Natural killer cell (primary cell): ENCODE results near the gene CACNA2D3. TPM values are rescaled to one million over a fixed set of nuclear protein-coding genes. Genes with fewer than 3 reads are reported as not detected.
"Not testable (repeated sequence)": the region's sequence is repeated elsewhere in the genome, so short reads cannot be mapped to it uniquely, and the experiment has no call there.

Experiments
- ATAC-seq, 3 donors: fragments of 150-1000 bp in 2 of 3; fragments of 200-7000 bp in 1 of 3; cut with Tn5 transposase; 1 replicate in 1 of 3; 2 replicates in 2 of 3; pipeline ENCODE4 v1.10.0; 2021; ENCODE audit warnings: mild to moderate bottlenecking in 2 of 3, moderate library complexity in 2 of 3
- DNase-seq, 2 donors: peaks; one replicate each; pipeline versions ENCODE4 v3.0.0 to v3.0.0-alpha.2; 2013 to 2021; ENCODE audit warnings: mixed read lengths in 1 of 2
- H3K27ac ChIP-seq: one replicate; pipeline ENCODE4 v1.5.1; 2013; ENCODE audit warnings: mild to moderate bottlenecking, low read length
- H3K27me3 ChIP-seq: one replicate; pipeline ENCODE4 v1.6.1; 2013; ENCODE audit warnings: low read length; ENCODE audit not compliant: control insufficient read depth, insufficient read depth
- H3K36me3 ChIP-seq: one replicate; pipeline ENCODE4 v1.6.1; 2013; ENCODE audit warnings: low read length; ENCODE audit not compliant: control insufficient read depth, insufficient read depth
- H3K4me1 ChIP-seq: one replicate; pipeline ENCODE4 v1.6.1; 2013; ENCODE audit warnings: low read length; ENCODE audit not compliant: control insufficient read depth, insufficient read depth
- H3K4me3 ChIP-seq: one replicate; pipeline ENCODE4 v1.5.1; 2013; ENCODE audit warnings: low read length
- H3K9me3 ChIP-seq: one replicate; pipeline ENCODE4 v1.6.1; 2013; ENCODE audit warnings: low read length; ENCODE audit not compliant: control insufficient read depth, insufficient read depth
- H3K27ac Mint-ChIP-seq, 2 donors: one replicate each; pipeline ENCODE4 v1.8.0; 2022; ENCODE audit warnings: mild to moderate bottlenecking in 2 of 2, mixed read lengths in 2 of 2, moderate library complexity in 1 of 2
- H3K27me3 Mint-ChIP-seq, 2 donors: one replicate each; pipeline ENCODE4 v1.8.0; 2022; ENCODE audit warnings: low read depth in 2 of 2, mixed read lengths in 2 of 2
- H3K36me3 Mint-ChIP-seq: one replicate; pipeline ENCODE4 v1.8.0; 2022; ENCODE audit warnings: mixed read lengths
- H3K4me1 Mint-ChIP-seq, 2 donors: one replicate each; pipeline ENCODE4 v1.8.0; 2022; ENCODE audit warnings: mixed read lengths in 2 of 2
- H3K4me3 Mint-ChIP-seq: one replicate; pipeline ENCODE4 v1.8.0; 2022; ENCODE audit warnings: mild to moderate bottlenecking, moderate library complexity, mixed read lengths
- H3K9me3 Mint-ChIP-seq, 2 donors: one replicate each; pipeline ENCODE4 v1.8.0; 2022; ENCODE audit warnings: mixed read lengths in 2 of 2
- WGBS: methylation state at CpG from one replicate; pipeline ENCODE4 v1.1.7; 2013; ENCODE audit warnings: missing lambda C conversion rate; ENCODE audit not compliant: insufficient coverage; 5-methylcytosine and 5-hydroxymethylcytosine counted together
- intact Hi-C: fragments of 100-400 bp; cut with micrococcal nuclease; formaldehyde crosslinking; loops from one replicate; pipeline ENCODE4 v1.14.2; 2022
- total RNA-seq, 4 donors: library from RNA; stranded (reverse); fragments of 120-200 nt in 1 of 4; gene quantifications; one replicate each; pipeline versions ENCODE4 v1.2.3 to v1.2.4, GENCODE V29; 2013 to 2022
- TF ChIP-seq, protein P1 (sequence below): fragments of 200-600 bp; IDR thresholded peaks from one replicate; pipeline ENCODE4 v1.8.0; 2022; ENCODE audit warnings: antibody characterized with exemption

The CACNA2D3 gene
- total RNA-seq, 3 donors from 2014 or later (not counting 1 experiment from before 2014, with no cell fraction given) = 0.49 TPM; not detected in 2

DNA sequence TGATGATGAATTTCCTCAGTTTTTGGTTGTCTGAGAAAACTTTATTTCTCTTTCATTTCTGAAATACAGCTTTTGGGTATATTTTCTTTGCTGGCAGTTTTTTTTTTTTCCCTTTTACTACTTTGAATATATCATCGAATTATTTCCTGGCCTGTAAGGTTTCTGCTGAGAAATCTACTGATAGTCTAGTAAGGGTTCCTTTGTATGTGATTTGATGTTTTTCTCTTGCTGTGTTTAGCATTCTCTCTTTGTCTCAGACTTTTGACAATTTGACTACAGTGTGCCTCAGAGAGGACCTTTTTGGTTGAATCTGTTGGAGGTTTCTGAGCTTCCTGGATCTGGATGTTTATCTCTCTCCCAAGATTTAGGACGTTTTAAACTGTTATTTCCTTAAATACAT is 336.0 kb downstream of the CACNA2D3 start:
- Mint-ChIP-seq H3K4me1 (no peaks in the 10 kb centered on the region), H3K27me3 (no peaks in the 10 kb centered on the region), H3K9me3 (peaks cover 13 to 17% of the 10 kb centered on the region in 2 donors), H3K36me3 (no peaks in the 10 kb centered on the region), H3K27ac (no peak overlapping the region), H3K4me3 (no peak overlapping the region)
- no peaks in the 10 kb centered on the region for H3K9me3 ChIP-seq
- ATAC-seq = no peak
- no peak overlapping the region for H3K27ac ChIP-seq
- no CpG with 5 or more reads among the region's 2 CpGs for WGBS
- no peak overlapping the region for H3K4me3 ChIP-seq
- TF ChIP-seq, protein P1, sequence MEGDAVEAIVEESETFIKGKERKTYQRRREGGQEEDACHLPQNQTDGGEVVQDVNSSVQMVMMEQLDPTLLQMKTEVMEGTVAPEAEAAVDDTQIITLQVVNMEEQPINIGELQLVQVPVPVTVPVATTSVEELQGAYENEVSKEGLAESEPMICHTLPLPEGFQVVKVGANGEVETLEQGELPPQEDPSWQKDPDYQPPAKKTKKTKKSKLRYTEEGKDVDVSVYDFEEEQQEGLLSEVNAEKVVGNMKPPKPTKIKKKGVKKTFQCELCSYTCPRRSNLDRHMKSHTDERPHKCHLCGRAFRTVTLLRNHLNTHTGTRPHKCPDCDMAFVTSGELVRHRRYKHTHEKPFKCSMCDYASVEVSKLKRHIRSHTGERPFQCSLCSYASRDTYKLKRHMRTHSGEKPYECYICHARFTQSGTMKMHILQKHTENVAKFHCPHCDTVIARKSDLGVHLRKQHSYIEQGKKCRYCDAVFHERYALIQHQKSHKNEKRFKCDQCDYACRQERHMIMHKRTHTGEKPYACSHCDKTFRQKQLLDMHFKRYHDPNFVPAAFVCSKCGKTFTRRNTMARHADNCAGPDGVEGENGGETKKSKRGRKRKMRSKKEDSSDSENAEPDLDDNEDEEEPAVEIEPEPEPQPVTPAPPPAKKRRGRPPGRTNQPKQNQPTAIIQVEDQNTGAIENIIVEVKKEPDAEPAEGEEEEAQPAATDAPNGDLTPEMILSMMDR = no peak
- H3K27me3 ChIP-seq = no peaks in the 10 kb centered on the region
- H3K36me3 ChIP-seq = no peaks in the 10 kb centered on the region
- no peaks in the 10 kb centered on the region for H3K4me1 ChIP-seq
- intact Hi-C loops = no loop called here
- no peak for DNase-seq

DNA sequence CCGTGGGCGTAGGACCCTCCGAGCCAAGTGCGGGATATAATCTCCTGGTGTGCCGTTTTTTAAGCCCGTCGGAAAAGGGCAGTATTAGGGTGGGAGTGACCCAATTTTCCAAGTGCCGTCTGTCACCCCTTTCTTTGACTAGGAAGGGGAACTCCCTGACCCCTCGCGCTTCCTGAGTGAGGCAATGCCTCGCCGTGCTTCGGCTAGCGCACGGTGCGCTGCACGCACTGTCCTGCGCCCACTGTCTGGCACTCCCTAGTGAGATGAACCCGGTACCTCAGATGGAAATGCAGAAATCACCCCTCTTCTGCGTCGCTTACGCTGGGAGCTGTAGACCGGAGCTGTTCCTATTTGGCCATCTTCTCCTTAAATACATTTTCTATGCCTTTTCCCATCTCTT is 342.2 kb downstream of the CACNA2D3 start:
- peaks cover 15% of the 10 kb centered on the region for H3K9me3 ChIP-seq
- H3K27me3 Mint-ChIP-seq, intact Hi-C loops, H3K36me3 Mint-ChIP-seq, H3K36me3 ChIP-seq, H3K27ac Mint-ChIP-seq, H3K27ac ChIP-seq, H3K27me3 ChIP-seq, H3K4me3 Mint-ChIP-seq, H3K4me3 ChIP-seq, H3K4me1 Mint-ChIP-seq, DNase-seq, ATAC-seq, H3K4me1 ChIP-seq: not testable (repeated sequence)
- 95% methylated on average over 23 of the region's 23 CpGs for WGBS
- peaks cover 10 to 21% of the 10 kb centered on the region in 2 donors for H3K9me3 Mint-ChIP-seq

DNA sequence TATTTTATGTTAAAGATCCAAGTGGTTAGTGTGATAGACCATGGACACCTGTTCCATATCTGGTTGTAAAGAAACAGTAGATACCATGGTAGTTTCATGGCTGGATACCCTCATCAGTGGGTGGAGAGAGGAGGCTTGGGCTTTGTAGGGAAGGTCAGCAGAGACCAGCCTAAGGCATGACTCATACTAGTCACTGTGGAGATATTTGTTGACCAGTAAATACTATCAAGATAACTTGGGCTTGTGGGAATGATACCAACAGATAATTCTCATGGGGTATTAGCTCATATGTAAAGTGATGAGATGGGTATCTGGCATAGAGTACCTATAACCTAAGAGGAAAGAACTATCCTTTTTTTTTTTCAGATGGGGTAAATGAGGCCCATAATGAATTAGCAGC is 354.5 kb downstream of the CACNA2D3 start:
- ATAC-seq = no peak
- H3K4me1 ChIP-seq = no peaks in the 10 kb centered on the region
- no peak for DNase-seq

DNA sequence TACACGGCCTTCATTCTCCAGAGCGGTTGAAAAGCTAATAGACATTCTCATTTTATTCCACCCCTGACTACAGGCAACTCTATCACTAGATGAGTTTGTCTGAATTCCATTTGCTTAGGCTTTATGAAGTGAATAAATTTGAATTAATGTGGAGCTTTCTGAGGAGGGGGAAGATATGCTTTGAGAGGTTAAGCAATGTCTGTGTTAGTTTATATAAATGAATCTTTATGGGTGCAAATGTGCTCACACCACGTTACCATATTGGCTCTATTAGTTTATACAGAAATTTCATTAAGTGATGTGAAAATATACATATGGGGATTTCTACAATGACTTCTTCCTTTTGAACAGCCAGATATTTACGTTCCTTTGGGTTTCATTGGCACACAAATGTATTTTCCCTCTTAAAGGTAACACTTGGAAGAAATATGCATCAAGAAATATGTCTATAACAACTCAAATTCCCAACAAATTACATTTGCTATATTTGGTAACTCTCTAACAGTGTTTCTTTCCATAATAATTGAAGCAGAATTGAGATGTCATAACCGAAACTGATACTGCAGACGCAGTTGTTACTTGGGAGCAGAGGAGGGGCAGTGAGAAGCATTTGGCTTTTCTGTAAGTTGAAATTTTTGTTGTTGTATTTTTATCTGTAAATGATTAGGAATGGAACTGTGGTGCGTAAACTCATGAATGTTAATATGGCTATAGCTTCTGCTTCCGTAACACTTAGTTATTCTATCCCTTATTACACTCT is 359.4 kb downstream of the CACNA2D3 start:
- intact Hi-C loops = no loop called here
- H3K36me3 Mint-ChIP-seq = no peaks in the 10 kb centered on the region
- no peak overlapping the region for H3K4me3 Mint-ChIP-seq
- H3K9me3 Mint-ChIP-seq = peaks cover 3 to 4% of the 10 kb centered on the region in 2 donors
- no peaks in the 10 kb centered on the region for H3K36me3 ChIP-seq
- no peak overlapping the region for H3K27ac ChIP-seq
- H3K4me1 ChIP-seq = no peaks in the 10 kb centered on the region
- no peaks in the 10 kb centered on the region for H3K27me3 Mint-ChIP-seq
- no peak for ATAC-seq
- H3K4me3 ChIP-seq = no peak overlapping the region
- no peaks in the 10 kb centered on the region for H3K9me3 ChIP-seq
- no peak for DNase-seq
- WGBS = 82% methylated on average over 5 of the region's 8 CpGs
- no peaks in the 10 kb centered on the region for H3K27me3 ChIP-seq
- H3K27ac Mint-ChIP-seq = no peak overlapping the region
- H3K4me1 Mint-ChIP-seq = no peaks in the 10 kb centered on the region
- TF ChIP-seq, protein P1 = no peak

More for the DNA sequence above, 354.5 kb downstream of the CACNA2D3 start:
- H3K4me3 Mint-ChIP-seq = no peak overlapping the region
- Histone ChIP-seq H3K27ac (no peak overlapping the region), H3K27me3 (no peaks in the 10 kb centered on the region), H3K9me3 (no peaks in the 10 kb centered on the region), H3K36me3 (no peaks in the 10 kb centered on the region), H3K4me3 (no peak overlapping the region)
- TF ChIP-seq, protein P1 = no peak
- peaks cover 7 to 12% of the 10 kb centered on the region in 2 donors for H3K9me3 Mint-ChIP-seq
- no peaks in the 10 kb centered on the region for H3K36me3 Mint-ChIP-seq
- no peaks in the 10 kb centered on the region for H3K4me1 Mint-ChIP-seq
- intact Hi-C loops = no loop called here
- no peaks in the 10 kb centered on the region for H3K27me3 Mint-ChIP-seq
- H3K27ac Mint-ChIP-seq = no peak overlapping the region
